C4-2B (cell line): ENCODE data around the gene EDAR.

Experiments
- CTCF ChIP-seq: fragments of 450-650 bp; conservative IDR thresholded peaks from 2 replicates; pipeline ENCODE4 v1.5.1; 2017; ENCODE audit warnings: mild to moderate bottlenecking
- ZFX ChIP-seq: fragments of 450-650 bp; IDR thresholded peaks from 2 replicates; pipeline ENCODE4 v1.6.1; 2017

DNA sequence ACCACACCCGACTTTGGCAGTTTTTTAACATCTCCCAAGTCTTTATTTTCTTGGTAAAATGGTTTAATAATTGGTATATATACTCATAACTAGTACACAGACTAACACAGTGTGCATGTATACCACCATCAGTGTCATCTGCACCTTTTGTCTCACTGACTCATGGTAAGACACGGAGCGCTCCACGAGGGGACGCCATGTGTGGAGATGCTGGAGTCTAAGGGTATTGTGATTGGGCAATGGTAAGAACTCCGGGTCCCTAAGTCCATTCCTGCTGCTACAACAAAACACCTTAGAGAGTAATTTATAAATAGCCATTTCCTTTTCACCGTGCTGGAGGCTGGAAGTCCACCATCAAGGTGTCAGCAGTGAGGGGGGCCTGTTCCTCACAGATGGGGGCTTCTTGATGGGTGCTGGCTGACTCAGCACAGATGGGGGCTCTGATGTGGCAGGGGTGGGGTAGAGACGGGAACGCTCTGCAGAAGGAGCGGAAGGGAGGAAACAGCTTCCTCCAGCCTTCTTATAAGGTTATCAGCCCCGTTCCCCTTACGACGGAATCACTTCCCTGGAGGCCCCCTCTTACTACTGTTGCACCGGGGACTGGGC, 42.0 kb upstream of the EDAR start:
- TF ChIP-seq CTCF (no peak), ZFX (no peak)
